GM12878 (cell line): Measurements from ENCODE around the gene CWF19L1. TPM values are rescaled to one million over a fixed set of nuclear protein-coding genes. Genes with fewer than 3 reads are reported as not detected.

Source experiments
- ATAC-seq: fragments of 200-7000 bp; cut with Tn5 transposase; 3 replicates; pipeline ENCODE4 v1.9.1; 2020; ENCODE audit warnings: mild to moderate bottlenecking, moderate library complexity
- BruUV-seq: library from RNA; stranded (reverse); fragments of 400-500 nt; replicated peaks from 2 replicates; lab custom pipeline; 2021; lab: Mats Ljungman, UMichigan
- CTCF ChIA-PET: fragments of 300-600 bp; sonication (Branson Sonifier 250); formaldehyde crosslinking; extraction: SDS; loops from one replicate; lab custom pipeline; 2021; ENCODE audit warnings: inconsistent platforms; lab: Yijun Ruan, JAX
- POLR2A ChIA-PET: fragments of 350-600 bp; formaldehyde crosslinking; extraction: SDS; loops from one replicate; lab custom pipeline; 2021; ENCODE audit warnings: inconsistent platforms; lab: Charles Lee
- RAD21 ChIA-PET: fragments of 300-600 bp; sonication (Branson Sonifier 250); formaldehyde crosslinking; loops from one replicate; lab custom pipeline; 2023; ENCODE audit warnings: antibody characterized with exemption; ENCODE audit not compliant: unreplicated experiment; lab: Charles Lee
- SMC1A ChIA-PET: fragments of 300-600 bp; sonication (Branson Sonifier 250); formaldehyde crosslinking; loops from one replicate; lab custom pipeline; 2023; ENCODE audit not compliant: unreplicated experiment, uncharacterized antibody; lab: Charles Lee
- DNase-seq: peaks from one replicate; pipeline ENCODE4 v3.0.0-alpha.2; 2011; ENCODE audit warnings: low read depth, low spot score
- FAIRE-seq: peaks from 3 replicates; lab custom pipeline; 2011; peaks lifted over from hg19 to GRCh38; lab: Jason Lieb, UNC
- H2AFZ ChIP-seq: 2 replicates; pipeline ENCODE4 v1.6.0; 2011; ENCODE audit warnings: low read depth, low read length, control low read depth; ENCODE audit not compliant: control insufficient read depth
- H3K27ac ChIP-seq: 2 replicates; pipeline ENCODE4 v1.5.1; 2011; ENCODE audit warnings: control low read depth; ENCODE audit not compliant: control insufficient read depth, insufficient read depth
- H3K27me3 ChIP-seq, 2 experiments: replicated peaks in 1 of 2; 2 replicates each; pipeline versions ENCODE4 v1.6.0 to v1.6.1; 2011; ENCODE audit warnings: low read length in 1 of 2; ENCODE audit not compliant: control insufficient read depth in 2 of 2, insufficient read depth in 2 of 2
- H3K36me3 ChIP-seq, 2 experiments: 2 replicates each; pipeline ENCODE4 v1.5.1; 2011; ENCODE audit warnings: low read length in 1 of 2; ENCODE audit not compliant: control insufficient read depth in 2 of 2, insufficient read depth in 2 of 2
- H3K4me1 ChIP-seq: 2 replicates; pipeline ENCODE4 v1.6.1; 2011; ENCODE audit warnings: mild to moderate bottlenecking, low read length, moderate library complexity, mixed read lengths; ENCODE audit not compliant: control insufficient read depth, insufficient read depth
- H3K4me2 ChIP-seq: 2 replicates; pipeline ENCODE4 v1.6.0; 2011; ENCODE audit warnings: control low read depth; ENCODE audit not compliant: control insufficient read depth, insufficient read depth
- H3K4me3 ChIP-seq: fragments of 200-600 bp; sonication (generic); 2 replicates; pipeline ENCODE4 v1.5.1; 2016
- H3K79me2 ChIP-seq: 2 replicates; pipeline ENCODE4 v1.6.0; 2011; ENCODE audit warnings: low read length; ENCODE audit not compliant: control insufficient read depth, insufficient read depth
- H3K9ac ChIP-seq: 2 replicates; pipeline ENCODE4 v1.8.0; 2011; ENCODE audit warnings: low read length, control low read depth, mixed read lengths; ENCODE audit not compliant: control insufficient read depth, insufficient read depth
- H3K9me3 ChIP-seq: replicated peaks from 3 replicates; pipeline ENCODE4 v1.5.1; 2011; ENCODE audit warnings: mild to moderate bottlenecking, low read length; ENCODE audit not compliant: control insufficient read depth, insufficient read depth
- H4K20me1 ChIP-seq: 2 replicates; pipeline ENCODE4 v1.6.0; 2011; ENCODE audit not compliant: control insufficient read depth, insufficient read depth
- BACH1 ChIP-seq: fragments of 450-650 bp; IDR thresholded peaks from 2 replicates; pipeline ENCODE4 v1.6.1; 2017; ENCODE audit warnings: mild to moderate bottlenecking, borderline replicate concordance
- CHD2 ChIP-seq: IDR thresholded peaks from 2 replicates; pipeline ENCODE4 v1.6.1; 2011; ENCODE audit warnings: low read depth, low read length, improper control_type of control experiment, borderline replicate concordance
- IKZF2 ChIP-seq, 2 experiments: fragments of 450-650 bp; IDR thresholded peaks; 2 replicates each; pipeline ENCODE4 v1.6.1; 2017; ENCODE audit warnings: mild to moderate bottlenecking in 2 of 2, moderate library complexity in 2 of 2
- MTA3 ChIP-seq: IDR thresholded peaks from 2 replicates; pipeline ENCODE4 v1.6.1; 2012; ENCODE audit warnings: low read length, inconsistent platforms, borderline replicate concordance
- NR2C2 ChIP-seq: IDR thresholded peaks from 2 replicates; pipeline ENCODE4 v1.6.1; 2011; ENCODE audit warnings: borderline replicate concordance, low read depth; ENCODE audit not compliant: control insufficient read depth, insufficient read length
- POLR2AphosphoS2 ChIP-seq: IDR thresholded peaks from 2 replicates; pipeline ENCODE4 v1.6.1; 2011; ENCODE audit warnings: low read depth, mild to moderate bottlenecking, low read length, improper control_type of control experiment, moderate library complexity
- SP1 ChIP-seq: IDR thresholded peaks from one replicate; pipeline ENCODE4 v1.6.1; 2011; ENCODE audit warnings: low read depth, low read length
- ZNF687 ChIP-seq: fragments of 450-650 bp; IDR thresholded peaks from 2 replicates; pipeline ENCODE4 v1.6.1; 2017; ENCODE audit warnings: mild to moderate bottlenecking, moderate library complexity
- WGBS: methylation state at CpG from one replicate; pipeline ENCODE4 v1.1.6; 2016; ENCODE audit warnings: low lambda C conversion rate; ENCODE audit not compliant: insufficient replicate concordance, insufficient coverage; ENCODE audit errors: missing lambda C conversion rate; 5-methylcytosine and 5-hydroxymethylcytosine counted together
- in situ Hi-C: fragments of 300-500 bp; cut with MboI; formaldehyde crosslinking; loops from 9 replicates; pipeline ENCODE4 v1.14.3; 2018; ENCODE audit warnings: mixed read lengths
- intact Hi-C: fragments of 100-400 bp; cut with micrococcal nuclease; formaldehyde crosslinking; loops from one replicate; pipeline ENCODE4 v1.14.2; 2022; ENCODE audit not compliant: unreplicated experiment
- polyA plus RNA-seq, 11 experiments: library from polyadenylated mRNA; depleted of rRNA in 4 of 11; unstranded in 6 of 11; stranded (reverse) in 5 of 11; fragments of >200 nt; fragmentation: Nextera tagmentation in 4 of 11; fragmentation: Illumina TruSeq in 1 of 11; extraction: Ambion mirVana in 4 of 11; extraction: Trizol in 1 of 11; gene quantifications; 1 replicate in 1 of 11; 2 replicates in 10 of 11; pipeline versions ENCODE4 v1.2.1 to v1.2.3, GENCODE V29; 2011 to 2016; ENCODE audit warnings: inconsistent platforms in 2 of 11, missing spikeins in 2 of 11, low read depth in 1 of 11
- total RNA-seq, 4 experiments: library from RNA; depleted of rRNA in 3 of 4; stranded (reverse); fragments of >200 nt in 3 of 4; fragmentation: Illumina TruSeq in 1 of 4; extraction: Trizol in 1 of 4; gene quantifications; 2 replicates each; pipeline versions ENCODE4 v1.2.1 to v1.2.3, GENCODE V29; 2013 to 2021
- TF ChIP-seq, protein P1 (sequence below): fragments of 450-650 bp; IDR thresholded peaks from 2 replicates; pipeline ENCODE4 v1.6.1; 2017; ENCODE audit warnings: low read depth, mild to moderate bottlenecking, moderate library complexity
- TF ChIP-seq, protein P2 (sequence below): IDR thresholded peaks from 2 replicates; pipeline ENCODE4 v1.6.1; 2012; ENCODE audit warnings: mild to moderate bottlenecking, low read depth, low read length

The CWF19L1 gene
- total and polyA plus RNA-seq, 10 of the 15 experiments (the other 5 are each of a cell fraction or from before 2014, with no cell fraction given): 30.2 to 51.7 (median 38.1) TPM

DNA sequence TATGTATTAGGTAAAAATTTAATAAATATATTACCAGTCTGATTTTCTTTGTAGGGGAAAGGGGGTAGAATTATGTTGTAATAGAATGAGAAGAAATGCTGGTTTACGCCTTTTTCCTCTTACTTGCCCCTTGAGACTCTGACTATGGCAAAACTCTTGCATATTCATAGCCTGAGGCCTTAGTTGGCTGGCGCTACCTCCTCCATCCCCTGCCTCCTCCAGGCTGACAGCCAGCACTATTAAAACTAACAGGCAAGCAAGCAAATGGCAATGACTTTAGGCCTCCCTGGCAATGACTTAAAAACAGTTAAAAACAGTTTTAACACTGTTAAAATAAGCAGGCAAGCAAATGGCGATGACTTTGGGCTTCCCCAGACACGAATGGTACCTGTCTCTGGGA lies 48.2 kb upstream of the CWF19L1 start (continued):
- TF ChIP-seq ZNF687 (no peak), NR2C2 (no peak), POLR2AphosphoS2 (no peak), CHD2 (no peak), SP1 (no peak), BACH1 (no peak)
- TF ChIP-seq, protein P1, sequence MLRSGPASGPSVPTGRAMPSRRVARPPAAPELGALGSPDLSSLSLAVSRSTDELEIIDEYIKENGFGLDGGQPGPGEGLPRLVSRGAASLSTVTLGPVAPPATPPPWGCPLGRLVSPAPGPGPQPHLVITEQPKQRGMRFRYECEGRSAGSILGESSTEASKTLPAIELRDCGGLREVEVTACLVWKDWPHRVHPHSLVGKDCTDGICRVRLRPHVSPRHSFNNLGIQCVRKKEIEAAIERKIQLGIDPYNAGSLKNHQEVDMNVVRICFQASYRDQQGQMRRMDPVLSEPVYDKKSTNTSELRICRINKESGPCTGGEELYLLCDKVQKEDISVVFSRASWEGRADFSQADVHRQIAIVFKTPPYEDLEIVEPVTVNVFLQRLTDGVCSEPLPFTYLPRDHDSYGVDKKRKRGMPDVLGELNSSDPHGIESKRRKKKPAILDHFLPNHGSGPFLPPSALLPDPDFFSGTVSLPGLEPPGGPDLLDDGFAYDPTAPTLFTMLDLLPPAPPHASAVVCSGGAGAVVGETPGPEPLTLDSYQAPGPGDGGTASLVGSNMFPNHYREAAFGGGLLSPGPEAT: no peak

DNA sequence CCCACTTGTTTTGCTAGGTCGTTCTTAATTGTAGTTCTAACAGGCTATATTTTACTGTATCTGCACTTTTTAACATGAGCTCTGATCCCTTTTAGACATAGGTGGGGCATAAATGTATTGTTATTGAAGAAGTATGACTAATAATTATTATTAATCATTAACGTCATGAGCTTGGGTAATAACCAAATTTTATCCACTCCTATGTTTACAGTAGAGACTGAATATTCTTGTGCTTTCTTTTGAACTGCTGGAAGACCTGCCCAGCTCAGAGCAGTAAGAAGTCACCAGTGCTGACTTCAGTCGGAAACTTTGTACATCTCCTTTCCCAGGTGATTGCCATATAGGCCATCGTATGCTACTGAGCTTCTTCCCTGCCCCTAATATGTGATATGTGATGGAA lies 43.9 kb upstream of the CWF19L1 start:
- TF ChIP-seq IKZF2 (IDR thresholded peaks at IDR 0.05): no peak
- TF ChIP-seq MTA3: no peak
- TF ChIP-seq, protein P2, sequence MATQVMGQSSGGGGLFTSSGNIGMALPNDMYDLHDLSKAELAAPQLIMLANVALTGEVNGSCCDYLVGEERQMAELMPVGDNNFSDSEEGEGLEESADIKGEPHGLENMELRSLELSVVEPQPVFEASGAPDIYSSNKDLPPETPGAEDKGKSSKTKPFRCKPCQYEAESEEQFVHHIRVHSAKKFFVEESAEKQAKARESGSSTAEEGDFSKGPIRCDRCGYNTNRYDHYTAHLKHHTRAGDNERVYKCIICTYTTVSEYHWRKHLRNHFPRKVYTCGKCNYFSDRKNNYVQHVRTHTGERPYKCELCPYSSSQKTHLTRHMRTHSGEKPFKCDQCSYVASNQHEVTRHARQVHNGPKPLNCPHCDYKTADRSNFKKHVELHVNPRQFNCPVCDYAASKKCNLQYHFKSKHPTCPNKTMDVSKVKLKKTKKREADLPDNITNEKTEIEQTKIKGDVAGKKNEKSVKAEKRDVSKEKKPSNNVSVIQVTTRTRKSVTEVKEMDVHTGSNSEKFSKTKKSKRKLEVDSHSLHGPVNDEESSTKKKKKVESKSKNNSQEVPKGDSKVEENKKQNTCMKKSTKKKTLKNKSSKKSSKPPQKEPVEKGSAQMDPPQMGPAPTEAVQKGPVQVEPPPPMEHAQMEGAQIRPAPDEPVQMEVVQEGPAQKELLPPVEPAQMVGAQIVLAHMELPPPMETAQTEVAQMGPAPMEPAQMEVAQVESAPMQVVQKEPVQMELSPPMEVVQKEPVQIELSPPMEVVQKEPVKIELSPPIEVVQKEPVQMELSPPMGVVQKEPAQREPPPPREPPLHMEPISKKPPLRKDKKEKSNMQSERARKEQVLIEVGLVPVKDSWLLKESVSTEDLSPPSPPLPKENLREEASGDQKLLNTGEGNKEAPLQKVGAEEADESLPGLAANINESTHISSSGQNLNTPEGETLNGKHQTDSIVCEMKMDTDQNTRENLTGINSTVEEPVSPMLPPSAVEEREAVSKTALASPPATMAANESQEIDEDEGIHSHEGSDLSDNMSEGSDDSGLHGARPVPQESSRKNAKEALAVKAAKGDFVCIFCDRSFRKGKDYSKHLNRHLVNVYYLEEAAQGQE: no peak
- no peaks in the 10 kb centered on the region for H3K9me3 ChIP-seq
- H3K79me2 ChIP-seq: no peaks in the 10 kb centered on the region
- WGBS: 28% methylated on average over 4 of the region's 4 CpGs
- H3K4me3 ChIP-seq: no peak overlapping the region
- intact Hi-C loops: no loop called here
- H3K4me2 ChIP-seq: no peak overlapping the region
- H3K4me1 ChIP-seq: no peaks in the 10 kb centered on the region
- FAIRE-seq: no peak
- H4K20me1 ChIP-seq: no peaks in the 10 kb centered on the region
- BruUV-seq: no TSS peak
- ATAC-seq: no peak
- SMC1A ChIA-PET: interaction anchor here (1.6 kb wide), 1 partner anchor 121 kb away, joined by 6 read pairs; no protein-coding TSS in a partner anchor
- H3K27ac ChIP-seq: no peak overlapping the region
- peaks cover 0 to 6% of the 10 kb centered on the region in 2 experiments; a peak in 3 of 4 replicates for H3K27me3 ChIP-seq
- RAD21 ChIA-PET: no interaction called here
- CTCF ChIA-PET: interaction anchor here (0.8 to 1.4 kb wide), 2 partner anchors 12 to 18 kb away, joined by 3 read pairs; no protein-coding TSS in a partner anchor
- no peaks in the 10 kb centered on the region for H3K36me3 ChIP-seq
- POLR2A ChIA-PET: no interaction called here
- no peak for DNase-seq
- no peak overlapping the region for H2AFZ ChIP-seq
- no peak overlapping the region for H3K9ac ChIP-seq
- in situ Hi-C loops: no loop called here
